KMS-11 (cell line): ENCODE results near the gene MYRIP.

ENCODE experiments used
- H2AFZ ChIP-seq: fragments of 200-600 bp; sonication (generic); 2 replicates; pipeline ENCODE4 v1.6.1; 2016; ENCODE audit warnings: antibody characterized with exemption, mixed run types, low read depth
- H3K27ac ChIP-seq: fragments of 200-600 bp; sonication (generic); 2 replicates; pipeline ENCODE4 v1.6.1; 2016; ENCODE audit warnings: mild to moderate bottlenecking, mixed run types
- H3K27me3 ChIP-seq: fragments of 200-600 bp; sonication (generic); 2 replicates; pipeline ENCODE4 v1.6.1; 2017; ENCODE audit warnings: mild to moderate bottlenecking, low read depth, mixed run types, moderate library complexity; ENCODE audit not compliant: insufficient read depth
- H3K36me3 ChIP-seq: fragments of 200-600 bp; sonication (generic); 2 replicates; pipeline ENCODE4 v1.6.1; 2017; ENCODE audit warnings: mild to moderate bottlenecking, mixed run types; ENCODE audit not compliant: insufficient read depth
- H3K4me1 ChIP-seq: fragments of 200-600 bp; sonication (generic); 2 replicates; pipeline ENCODE4 v1.6.1; 2016; ENCODE audit warnings: mild to moderate bottlenecking, low read depth, mixed run types; ENCODE audit not compliant: poor library complexity, severe bottlenecking
- H3K4me2 ChIP-seq: fragments of 200-600 bp; sonication (generic); 2 replicates; pipeline ENCODE4 v1.7.0; 2016; ENCODE audit warnings: mild to moderate bottlenecking, mixed run types
- H3K4me3 ChIP-seq: fragments of 200-600 bp; sonication (generic); IDR thresholded peaks from 2 replicates; pipeline ENCODE4 v1.6.1; 2017; ENCODE audit warnings: low read depth, low read length, mixed read lengths; ENCODE audit not compliant: insufficient read depth
- H3K79me2 ChIP-seq: fragments of 200-600 bp; sonication (generic); 2 replicates; pipeline ENCODE4 v1.6.1; 2016; ENCODE audit warnings: low read depth, mixed run types; ENCODE audit not compliant: insufficient read depth
- H3K9ac ChIP-seq: fragments of 200-600 bp; sonication (generic); 2 replicates; pipeline ENCODE4 v1.6.1; 2016; ENCODE audit warnings: mild to moderate bottlenecking, mixed run types
- H4K20me1 ChIP-seq: fragments of 200-600 bp; sonication (generic); 2 replicates; pipeline ENCODE4 v1.6.1; 2016; ENCODE audit warnings: mild to moderate bottlenecking, mixed run types; ENCODE audit not compliant: insufficient read depth
- CTCF ChIP-seq: fragments of 200-600 bp; sonication (generic); conservative IDR thresholded peaks from 2 replicates; pipeline ENCODE4 v1.6.1; 2017; ENCODE audit warnings: low read depth, mild to moderate bottlenecking, antibody characterized with exemption, low read length, moderate library complexity, mixed read lengths

Gene MYRIP

GRCh38 chr3:39806820-39807219 lies 2.6 kb upstream of the MYRIP start:
- H4K20me1 ChIP-seq, result no peaks in the 10 kb centered on the region
- H3K27ac ChIP-seq, result no peak overlapping the region
- H3K4me1 ChIP-seq, result no peaks in the 10 kb centered on the region
- no peak overlapping the region for H2AFZ ChIP-seq
- H3K9ac ChIP-seq, result no peak overlapping the region
- H3K4me3 ChIP-seq, result no peak overlapping the region
- TF ChIP-seq CTCF, result no peak
- no peaks in the 10 kb centered on the region for H3K79me2 ChIP-seq
- no peak overlapping the region for H3K4me2 ChIP-seq
- no peaks in the 10 kb centered on the region for H3K27me3 ChIP-seq
- no peaks in the 10 kb centered on the region for H3K36me3 ChIP-seq

GRCh38 chr3:39808467-39809180 lies 785 bp upstream of the MYRIP start:
- Histone ChIP-seq H3K4me1 (no peaks in the 10 kb centered on the region), H4K20me1 (no peaks in the 10 kb centered on the region), H3K9ac (no peak overlapping the region), H3K27ac (no peak overlapping the region), H2AFZ (peak overlapping the region; percentile 52), H3K4me2 (peak overlapping the region; percentile 21; the same call in 1 of the 2 replicates), H3K36me3 (no peaks in the 10 kb centered on the region), H3K79me2 (no peaks in the 10 kb centered on the region), H3K27me3 (no peaks in the 10 kb centered on the region), H3K4me3 (no peak overlapping the region)
- no peak for TF ChIP-seq CTCF

- Histone ChIP-seq H2AFZ (peak overlapping the region; percentile 78), H3K4me2 (peak overlapping the region; percentile 54), H3K36me3 (no peaks in the 10 kb centered on the region), H3K4me1 (no peaks in the 10 kb centered on the region), H3K79me2 (no peaks in the 10 kb centered on the region), H3K9ac (peak overlapping the region; percentile 37; the same call in 1 of the 2 replicates), H3K27me3 (no peaks in the 10 kb centered on the region), H4K20me1 (no peaks in the 10 kb centered on the region), H3K4me3 (peak overlapping the region; percentile 42), H3K27ac (no peak overlapping the region)
- no peak for TF ChIP-seq CTCF
Measured at GRCh38 chr3:39809995-39810595, 686 bp downstream of the MYRIP start.

GRCh38 chr3:39810647-39811161 lies 1.3 kb downstream of the MYRIP start:
- no peak for TF ChIP-seq CTCF
- Histone ChIP-seq H3K27ac (no peak overlapping the region), H3K79me2 (no peaks in the 10 kb centered on the region), H3K4me3 (peak overlapping the region; percentile 42), H3K4me2 (peak overlapping the region; percentile 54; the same call in 1 of the 2 replicates), H3K36me3 (no peaks in the 10 kb centered on the region), H3K9ac (no peak overlapping the region), H3K4me1 (no peaks in the 10 kb centered on the region), H2AFZ (no peak overlapping the region), H4K20me1 (no peaks in the 10 kb centered on the region), H3K27me3 (no peaks in the 10 kb centered on the region)
